ENCODE data around the gene HIRA. TPM values are rescaled to one million over a fixed set of nuclear protein-coding genes. Genes with fewer than 3 reads are reported as not detected.

Gene HIRA, protein sequence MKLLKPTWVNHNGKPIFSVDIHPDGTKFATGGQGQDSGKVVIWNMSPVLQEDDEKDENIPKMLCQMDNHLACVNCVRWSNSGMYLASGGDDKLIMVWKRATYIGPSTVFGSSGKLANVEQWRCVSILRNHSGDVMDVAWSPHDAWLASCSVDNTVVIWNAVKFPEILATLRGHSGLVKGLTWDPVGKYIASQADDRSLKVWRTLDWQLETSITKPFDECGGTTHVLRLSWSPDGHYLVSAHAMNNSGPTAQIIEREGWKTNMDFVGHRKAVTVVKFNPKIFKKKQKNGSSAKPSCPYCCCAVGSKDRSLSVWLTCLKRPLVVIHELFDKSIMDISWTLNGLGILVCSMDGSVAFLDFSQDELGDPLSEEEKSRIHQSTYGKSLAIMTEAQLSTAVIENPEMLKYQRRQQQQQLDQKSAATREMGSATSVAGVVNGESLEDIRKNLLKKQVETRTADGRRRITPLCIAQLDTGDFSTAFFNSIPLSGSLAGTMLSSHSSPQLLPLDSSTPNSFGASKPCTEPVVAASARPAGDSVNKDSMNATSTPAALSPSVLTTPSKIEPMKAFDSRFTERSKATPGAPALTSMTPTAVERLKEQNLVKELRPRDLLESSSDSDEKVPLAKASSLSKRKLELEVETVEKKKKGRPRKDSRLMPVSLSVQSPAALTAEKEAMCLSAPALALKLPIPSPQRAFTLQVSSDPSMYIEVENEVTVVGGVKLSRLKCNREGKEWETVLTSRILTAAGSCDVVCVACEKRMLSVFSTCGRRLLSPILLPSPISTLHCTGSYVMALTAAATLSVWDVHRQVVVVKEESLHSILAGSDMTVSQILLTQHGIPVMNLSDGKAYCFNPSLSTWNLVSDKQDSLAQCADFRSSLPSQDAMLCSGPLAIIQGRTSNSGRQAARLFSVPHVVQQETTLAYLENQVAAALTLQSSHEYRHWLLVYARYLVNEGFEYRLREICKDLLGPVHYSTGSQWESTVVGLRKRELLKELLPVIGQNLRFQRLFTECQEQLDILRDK
- total RNA-seq = 27.2 TPM

DNA sequence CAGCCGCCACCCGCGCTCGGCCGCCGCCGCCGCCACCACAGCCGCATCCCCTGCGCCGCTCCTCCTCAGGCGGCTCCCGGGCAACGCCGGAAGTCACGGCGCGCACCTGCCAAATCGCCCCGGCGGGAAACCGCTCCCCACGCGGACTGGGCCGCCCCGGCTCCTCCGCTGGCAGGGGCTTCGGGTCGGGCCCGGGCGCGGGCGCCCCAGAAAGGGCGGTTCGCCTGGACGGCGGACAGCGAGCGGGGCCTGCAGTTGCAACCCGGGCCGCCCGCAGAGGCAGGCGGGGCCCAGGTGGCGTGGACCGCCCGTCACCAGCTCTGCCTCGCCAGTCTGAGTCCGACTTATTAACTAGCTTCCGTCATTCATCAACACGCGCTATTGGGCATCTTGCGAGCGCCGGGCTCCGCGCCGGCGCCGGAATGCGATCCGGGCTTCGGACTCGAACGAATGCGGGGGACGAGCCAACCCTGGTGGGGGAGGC, at the start of gene HIRA:
TSS of gene HIRA (minus strand) at position 85 of the 484 bp plus-strand sequence. CDS start 257 bp downstream, outside the sequence.
- DNase-seq (ENCODE audit: low read depth in 2 of 3, low spot score in 2 of 3) = peak; percentile 75 to 80 (median 77)

DNA sequence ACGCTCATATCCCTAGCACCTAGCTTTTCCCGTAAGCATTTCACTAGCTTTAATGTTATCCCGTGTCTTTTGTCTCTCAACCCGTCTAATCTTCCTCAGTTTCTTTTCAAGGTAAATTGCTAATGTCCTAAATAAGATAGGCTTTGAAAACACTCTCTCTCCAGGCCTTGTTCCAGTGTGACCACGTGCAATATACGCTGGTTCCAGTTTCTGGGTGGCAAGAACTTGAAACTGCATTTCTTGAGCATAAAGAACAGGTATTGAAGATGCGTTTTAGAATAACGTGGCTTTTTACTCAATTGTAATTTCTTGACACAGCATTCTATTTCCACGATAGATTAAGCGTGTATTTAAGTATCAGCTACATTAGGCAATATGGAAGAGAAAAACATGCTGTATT, 49.3 kb upstream of the HIRA start:
- DNase-seq (ENCODE audit: low read depth in 2 of 3, low spot score in 2 of 3) = no peak

DNA sequence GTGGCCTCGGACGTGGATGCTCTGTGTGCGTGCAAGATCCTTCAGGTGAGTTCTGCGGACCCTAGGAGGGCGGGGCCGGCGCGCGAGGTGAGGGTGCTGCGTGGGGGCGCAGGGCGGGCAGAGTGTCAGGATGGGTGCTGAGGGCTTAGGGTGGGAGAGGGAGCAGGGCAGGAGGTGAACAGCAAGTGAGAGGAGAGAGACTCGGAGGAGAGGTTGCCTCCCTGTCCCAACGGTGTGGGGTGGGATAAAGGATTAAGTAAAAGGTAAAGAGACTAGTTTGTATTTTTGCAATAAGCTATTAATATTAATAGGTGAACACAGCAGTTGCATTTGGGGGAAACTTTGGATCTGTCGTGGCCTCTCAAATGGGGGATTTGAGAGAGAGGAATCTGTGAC, 48.6 kb upstream of the HIRA start:
- DNase-seq (ENCODE audit: low read depth in 2 of 3, low spot score in 2 of 3) = no peak

DNA sequence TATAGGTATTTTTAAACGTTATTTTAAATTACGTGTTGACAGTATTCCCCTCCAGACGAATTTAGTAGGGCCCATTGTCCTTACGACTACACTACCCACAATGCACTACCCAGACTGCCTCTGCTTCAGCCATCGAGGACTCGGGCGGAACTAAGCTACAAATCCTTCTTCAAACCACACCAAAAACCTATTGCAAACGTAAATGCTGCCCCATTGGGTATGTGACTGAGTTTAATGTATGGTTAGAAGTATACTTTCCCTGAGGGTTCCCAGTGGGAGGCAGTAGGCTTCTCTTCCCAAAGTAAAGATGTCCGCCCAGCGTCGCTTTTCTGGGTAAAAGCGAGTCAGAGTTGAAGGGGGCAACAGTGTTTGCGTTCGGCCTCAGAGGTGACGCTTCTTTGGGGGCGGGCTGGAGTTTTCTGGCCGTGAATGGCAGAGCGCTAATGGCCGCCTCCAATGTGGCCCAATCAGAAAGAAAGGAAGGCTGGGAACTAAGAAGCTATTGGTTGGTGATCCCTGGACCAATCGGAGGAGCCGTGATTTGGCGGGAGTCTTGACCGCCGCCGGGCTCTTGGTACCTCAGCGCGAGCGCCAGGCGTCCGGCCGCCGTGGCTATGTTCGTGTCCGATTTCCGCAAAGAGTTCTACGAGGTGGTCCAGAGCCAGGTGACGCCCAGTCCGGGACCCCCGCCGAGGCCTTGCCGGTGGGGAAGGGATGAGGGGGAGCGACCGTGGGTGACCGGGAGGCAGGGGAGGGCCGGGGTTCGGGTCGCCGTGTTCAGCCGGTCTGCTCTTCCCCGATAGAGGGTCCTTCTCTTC, 48.0 kb upstream of the HIRA start, which contains the start of gene CDC45:
TSS of gene CDC45 (plus strand) at position 566 of the 818 bp plus-strand sequence. CDS start at position 615, 49 bp downstream.
- peak; percentile 84 to 99 (median 98) for DNase-seq (ENCODE audit: low read depth in 2 of 3, low spot score in 2 of 3)

DNA sequence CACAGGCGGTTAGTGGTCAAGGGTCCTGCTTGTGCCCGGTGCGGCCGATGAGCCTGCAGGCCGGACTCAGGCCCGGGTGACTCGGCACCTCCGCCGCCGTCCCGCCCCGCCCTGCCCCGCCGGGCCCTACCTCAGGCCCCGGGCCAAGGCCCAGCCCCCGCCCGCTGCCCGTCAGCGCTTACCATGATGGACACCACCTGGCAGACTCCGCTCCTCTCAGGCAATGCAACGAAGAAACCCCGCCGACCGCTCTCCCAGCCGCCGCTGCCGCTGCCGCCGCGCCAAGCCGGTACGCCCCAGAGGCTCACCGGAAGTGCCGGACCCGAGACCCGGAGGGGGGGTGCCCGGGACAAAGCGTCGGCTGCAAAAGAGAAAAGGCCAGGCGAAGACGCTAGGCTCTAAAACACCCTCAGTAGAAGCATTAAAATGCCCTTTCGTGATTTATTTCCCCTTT, 47.4 kb upstream of the HIRA start, which contains the start of gene UFD1:
TSS of gene UFD1 (minus strand) at position 293 of the 454 bp plus-strand sequence. CDS start at position 185, 108 bp downstream.
- no peak for DNase-seq (ENCODE audit: low read depth in 2 of 3, low spot score in 2 of 3)

DNA sequence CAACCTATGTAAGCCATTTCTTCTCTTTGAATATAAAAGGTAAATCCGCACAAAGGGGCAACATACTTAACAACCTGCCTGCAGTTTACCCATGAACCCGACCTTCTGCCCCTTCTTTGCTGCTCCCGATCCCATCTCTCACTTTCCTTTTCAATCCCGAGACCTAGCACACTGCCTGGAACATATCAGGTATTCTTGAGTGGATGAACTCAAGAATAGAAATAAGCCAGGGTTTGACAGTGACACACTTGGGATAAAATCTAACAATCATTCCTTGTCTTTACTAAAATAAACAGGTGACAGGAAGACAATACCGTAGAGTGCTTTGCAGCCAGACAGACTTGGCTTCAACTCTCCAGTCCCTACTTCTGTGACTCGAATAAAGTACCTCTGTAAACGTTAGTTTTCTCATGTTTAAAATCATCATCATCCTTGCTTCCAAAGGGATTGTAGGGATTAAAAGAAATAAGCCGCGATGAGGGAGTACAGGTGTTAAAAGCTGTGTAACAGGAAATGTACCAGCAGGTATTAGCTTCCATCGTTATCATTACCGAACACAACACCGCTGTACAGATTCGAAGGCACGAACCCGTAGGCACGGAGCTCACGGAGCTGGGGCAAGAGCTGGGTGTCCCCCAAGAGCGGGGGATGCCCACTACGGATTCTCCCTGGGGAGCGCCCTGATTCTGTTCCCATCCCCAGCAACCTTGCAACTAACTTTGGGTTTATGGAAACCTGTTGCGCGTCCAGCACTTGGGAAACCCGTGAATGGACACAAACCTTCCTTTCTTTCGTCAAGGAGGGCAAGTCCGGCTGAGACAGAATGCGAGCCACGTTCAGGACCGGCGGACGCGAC, 46.7 kb upstream of the HIRA start:
- DNase-seq (ENCODE audit: low read depth in 2 of 3, low spot score in 2 of 3) = peak in 1 of 3 donors; percentile 7

DNA sequence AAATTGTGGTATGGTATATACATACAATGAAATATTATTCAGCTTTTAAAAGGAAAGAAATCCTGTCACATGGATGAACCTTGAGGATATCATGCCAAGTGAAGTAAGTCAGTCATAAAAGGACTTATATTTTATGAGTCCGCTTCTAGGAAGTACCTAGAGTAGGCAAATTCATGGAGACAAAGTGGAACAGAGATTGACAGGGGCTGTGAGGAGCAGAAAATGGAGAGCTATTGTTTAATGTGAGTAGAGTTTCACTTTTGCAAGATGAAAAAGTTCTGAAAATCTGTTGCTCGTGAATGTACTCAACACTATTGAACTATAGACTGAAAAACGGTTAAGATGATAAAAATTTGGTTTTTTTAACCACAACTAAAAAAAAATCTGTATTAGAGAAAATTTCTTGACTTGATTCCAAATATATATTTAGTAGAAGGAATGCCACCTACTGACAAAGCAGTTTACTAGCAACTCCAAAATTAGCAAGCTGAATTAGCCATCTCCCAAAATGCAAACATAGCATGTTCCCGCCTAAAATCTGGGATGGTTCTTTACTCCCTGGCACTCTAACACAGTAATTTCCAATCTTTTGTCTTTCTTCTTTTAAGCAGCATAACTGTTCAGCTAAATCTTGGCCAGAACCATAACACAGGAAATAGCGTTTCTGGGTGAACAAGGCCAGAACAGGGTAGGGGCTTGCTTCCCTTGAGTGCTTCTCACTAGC, 46.0 kb upstream of the HIRA start:
- DNase-seq (ENCODE audit: low read depth in 2 of 3, low spot score in 2 of 3) = peak in 1 of 3 donors; percentile 36

DNA sequence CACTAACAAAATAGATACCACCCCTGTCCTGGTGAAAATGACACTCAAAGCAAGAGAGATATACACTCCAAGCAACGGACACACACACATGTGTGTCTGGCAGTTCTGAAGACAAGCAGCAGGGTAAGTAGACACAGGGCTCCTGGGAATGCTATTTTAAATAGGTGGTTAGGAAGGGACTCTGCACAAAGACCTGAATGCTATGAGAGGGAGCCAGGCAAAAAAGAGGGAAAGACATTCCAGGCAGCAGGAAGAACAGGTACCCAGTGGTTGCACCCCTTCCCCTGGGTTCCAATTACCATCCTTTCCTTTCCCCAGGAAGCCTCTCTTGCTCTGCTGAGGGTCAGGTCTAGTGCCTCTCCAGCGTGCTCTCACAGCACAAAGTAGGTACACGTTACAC, 44.5 kb upstream of the HIRA start:
- DNase-seq (ENCODE audit: low read depth in 2 of 3, low spot score in 2 of 3) = no peak

DNA sequence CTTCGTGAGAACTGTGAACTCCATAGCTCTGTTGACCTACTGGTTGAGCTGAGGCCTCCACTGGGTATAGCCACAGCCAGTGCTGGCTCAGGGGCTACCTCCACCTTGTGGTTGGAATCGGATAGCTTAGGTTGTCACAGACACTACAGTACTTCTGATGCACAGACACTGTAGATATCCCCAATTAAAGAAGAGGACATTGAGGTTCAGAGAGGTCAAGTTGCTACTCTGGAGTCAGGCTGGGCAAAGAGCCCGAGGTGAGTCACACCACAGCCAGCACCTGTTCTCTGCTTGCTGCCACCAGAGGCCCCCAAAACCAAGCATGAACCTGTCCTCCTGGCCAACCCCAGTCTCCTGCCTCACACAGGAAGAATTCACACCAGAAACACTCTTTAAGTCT, 42.0 kb upstream of the HIRA start:
- DNase-seq (ENCODE audit: low read depth in 2 of 3, low spot score in 2 of 3) = no peak

DNA sequence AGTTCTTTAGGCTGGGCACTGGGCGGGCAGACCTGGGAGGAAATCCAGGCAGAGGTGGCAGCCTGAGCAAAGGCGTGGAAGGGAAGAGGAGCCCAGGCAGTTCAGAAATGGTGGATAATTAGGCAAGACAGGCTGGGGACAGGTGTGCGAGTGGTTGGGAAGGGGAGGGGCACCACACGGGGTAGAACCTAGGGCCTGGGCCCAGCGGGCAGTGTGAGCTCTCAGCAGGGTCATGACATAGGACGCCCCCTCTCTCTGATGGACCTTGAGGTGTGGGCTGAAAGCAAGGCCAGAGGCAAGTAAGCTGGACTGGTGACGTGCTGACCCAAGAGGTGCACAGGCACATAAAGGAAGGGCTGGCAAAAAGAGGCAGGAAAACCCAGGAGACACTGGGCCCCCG, 40.7 kb upstream of the HIRA start:
- no peak for DNase-seq (ENCODE audit: low read depth in 2 of 3, low spot score in 2 of 3)

DNA sequence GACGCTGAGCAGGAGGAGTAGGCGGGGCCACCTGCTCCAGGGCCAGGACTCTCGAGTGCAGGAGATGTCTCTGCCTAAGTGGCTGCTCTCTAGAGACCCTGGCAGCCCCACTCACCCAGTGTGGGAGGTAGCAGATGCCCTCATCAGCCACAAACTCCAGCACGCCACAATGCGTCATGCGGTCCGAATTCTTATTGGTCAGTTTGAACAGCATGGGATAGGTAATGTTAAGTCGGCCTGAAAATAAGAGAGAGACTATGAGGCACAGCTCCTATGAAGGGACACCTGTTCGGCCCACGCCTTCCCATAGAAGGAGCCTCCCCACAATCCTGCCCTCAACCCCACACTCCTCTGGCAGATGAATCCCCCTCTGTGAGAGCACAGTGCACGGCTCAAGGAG, 40.0 kb upstream of the HIRA start:
- no peak for DNase-seq (ENCODE audit: low read depth in 2 of 3, low spot score in 2 of 3)

DNA sequence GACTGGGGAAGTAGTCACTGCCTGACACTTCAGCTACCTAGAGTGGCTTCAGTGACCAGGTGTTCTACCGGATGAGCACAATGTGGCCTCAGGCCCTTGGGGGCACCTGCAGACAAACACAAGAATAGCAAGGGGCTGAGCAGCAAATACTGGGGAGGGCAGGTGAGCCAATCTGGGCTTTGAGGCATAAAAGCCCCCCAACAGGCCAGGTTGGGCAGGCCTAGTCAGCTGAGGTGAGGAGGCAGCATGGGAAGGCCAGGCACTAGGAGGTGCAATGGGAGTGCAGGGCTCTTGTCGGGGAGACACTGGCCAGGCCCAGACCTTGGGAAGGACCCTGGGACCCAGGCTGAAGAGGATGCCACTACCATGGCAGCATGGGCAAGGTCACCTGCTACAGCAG, 38.5 kb upstream of the HIRA start:
- DNase-seq (ENCODE audit: low read depth in 2 of 3, low spot score in 2 of 3) = no peak

DNA sequence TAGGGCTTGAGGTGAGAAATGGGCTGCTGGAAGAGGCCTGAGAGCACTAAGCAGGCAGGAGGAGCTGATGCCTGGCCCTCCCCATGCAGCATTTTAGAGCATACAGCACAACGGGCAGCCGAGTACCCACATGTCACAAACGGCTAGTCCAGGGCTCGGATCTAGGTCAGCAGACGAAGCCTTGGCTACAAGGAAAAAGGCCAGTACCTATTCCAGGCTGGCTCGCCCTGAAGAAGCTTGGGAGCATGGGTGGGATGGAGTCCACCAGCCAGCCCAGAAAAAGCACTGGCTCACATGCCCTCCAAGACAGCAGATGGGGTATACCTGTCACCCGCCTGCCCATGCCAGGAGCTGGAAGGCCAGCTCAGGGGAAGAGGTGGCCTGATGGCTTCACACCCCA, 37.9 kb upstream of the HIRA start:
- DNase-seq (ENCODE audit: low read depth in 2 of 3, low spot score in 2 of 3) = no peak

DNA sequence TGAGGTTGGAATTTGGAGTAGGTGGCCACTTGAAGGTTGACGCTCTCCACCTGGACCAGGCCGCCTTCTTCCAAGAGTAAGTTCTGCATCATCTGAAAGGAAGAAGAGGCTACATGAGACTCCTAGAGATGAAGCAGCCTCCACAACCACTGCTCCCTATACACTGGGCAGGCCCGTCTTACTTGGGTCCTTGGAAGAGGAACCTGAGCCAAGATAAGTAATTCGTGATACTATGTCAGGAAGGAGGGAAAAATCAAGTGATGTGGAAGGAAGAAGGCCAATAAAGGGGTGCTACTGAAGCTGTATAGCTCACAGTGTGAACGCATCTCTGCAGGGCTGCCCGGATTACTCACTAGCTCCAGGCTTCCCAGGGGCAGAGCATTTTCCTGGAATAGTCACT, 36.4 kb upstream of the HIRA start:
- DNase-seq (ENCODE audit: low read depth in 2 of 3, low spot score in 2 of 3) = no peak

DNA sequence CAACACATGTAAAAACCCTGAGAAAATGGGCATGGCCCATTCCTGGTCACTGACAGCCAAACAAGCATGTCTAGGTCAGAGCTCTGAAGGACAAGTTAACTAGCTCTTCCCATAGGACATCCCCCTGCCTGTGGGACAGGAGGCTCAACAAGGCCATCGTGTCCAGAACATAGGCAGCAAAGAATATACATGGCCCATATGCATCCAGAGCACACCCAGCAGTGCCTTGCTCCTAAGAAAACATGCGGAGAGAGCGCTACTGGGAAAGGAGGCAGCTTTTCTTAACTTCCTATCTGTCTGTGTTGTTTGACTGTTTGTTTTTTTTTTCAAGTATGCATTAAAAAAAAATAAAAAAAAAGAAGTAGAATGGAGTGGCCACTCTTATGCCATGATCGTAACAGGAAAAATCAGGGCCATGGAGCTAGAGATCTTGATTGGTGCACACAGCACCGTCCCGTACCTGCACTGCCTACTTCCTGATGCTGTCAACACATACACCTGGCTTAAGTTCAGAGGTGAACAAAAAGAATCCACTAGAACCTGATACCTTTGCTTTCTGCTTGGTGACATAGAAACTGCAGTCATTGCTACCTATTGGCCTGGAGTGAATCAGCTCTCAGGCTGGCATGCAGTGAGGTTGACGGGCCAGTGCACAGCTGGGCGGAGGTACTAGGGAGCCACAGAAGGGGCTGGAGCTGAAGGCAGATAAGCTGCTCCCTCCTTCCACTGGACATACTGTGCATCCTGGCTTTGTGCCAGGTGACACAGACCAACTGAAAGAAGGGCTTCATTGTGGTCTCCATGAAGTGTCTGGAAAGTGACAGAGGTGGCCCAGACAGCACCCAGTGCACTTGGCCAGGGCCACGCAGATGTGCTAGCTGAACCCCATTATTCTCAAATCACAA, 35.6 kb upstream of the HIRA start:
- DNase-seq (ENCODE audit: low read depth in 2 of 3, low spot score in 2 of 3) = no peak

DNA sequence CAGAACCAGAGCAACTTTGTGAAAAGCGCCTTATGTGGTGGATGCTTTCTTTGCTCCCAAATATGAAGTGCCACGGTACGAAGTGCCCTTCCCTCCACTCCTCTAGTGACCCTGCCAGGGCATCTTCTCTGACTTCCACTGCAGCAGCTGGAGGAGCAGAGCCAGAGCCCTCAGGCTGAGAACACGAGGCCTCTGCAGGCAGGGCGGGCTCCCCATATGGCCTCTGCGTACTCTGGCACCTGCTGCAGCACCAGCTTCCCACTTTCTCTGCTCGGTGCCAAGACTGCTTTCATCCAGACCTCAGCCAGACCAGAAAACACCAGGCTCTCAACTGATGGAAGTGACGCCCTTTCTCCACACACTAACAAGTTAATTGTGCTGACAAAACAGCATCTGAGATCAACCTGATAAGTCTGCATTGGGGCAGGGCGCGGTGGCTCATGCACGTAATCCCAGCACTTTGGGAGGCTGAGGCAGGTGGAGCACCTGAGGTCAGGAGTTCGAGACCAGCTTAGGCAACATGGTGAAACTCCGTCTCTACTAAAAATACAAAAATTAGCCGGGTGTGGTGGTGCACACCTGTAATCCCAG, 34.7 kb upstream of the HIRA start:
- no peak for DNase-seq (ENCODE audit: low read depth in 2 of 3, low spot score in 2 of 3)

DNA sequence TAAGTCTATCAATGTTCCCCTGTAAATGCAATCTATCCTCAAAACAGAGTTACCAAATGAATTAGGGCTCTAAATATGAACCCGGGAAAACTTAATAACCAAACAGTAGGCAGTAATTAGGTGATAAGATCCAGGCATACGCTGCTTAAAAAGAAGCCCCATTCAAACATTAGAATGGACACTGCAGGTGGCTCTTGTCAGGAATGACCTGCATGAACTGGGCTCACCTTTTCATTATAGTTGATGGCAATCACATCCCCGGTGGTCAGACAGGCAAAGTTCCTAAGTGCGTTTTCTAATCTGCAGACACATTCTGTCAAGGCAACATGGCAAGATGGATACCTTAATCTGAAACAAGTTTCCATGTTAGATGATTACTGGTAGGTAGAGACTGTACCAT, 33.4 kb upstream of the HIRA start:
- DNase-seq (ENCODE audit: low read depth in 2 of 3, low spot score in 2 of 3) = no peak

All from hematopoietic multipotent progenitor cell (in vitro differentiated cells).